GM12801 (cell line): Measurements from ENCODE around the gene MAP7.

ENCODE experiments used
- CTCF ChIP-seq: IDR thresholded peaks from one replicate; pipeline ENCODE4 v1.5.1; 2011; ENCODE audit warnings: control low read depth; ENCODE audit not compliant: insufficient read length; ENCODE audit errors: extremely low read depth

Gene MAP7

DNA sequence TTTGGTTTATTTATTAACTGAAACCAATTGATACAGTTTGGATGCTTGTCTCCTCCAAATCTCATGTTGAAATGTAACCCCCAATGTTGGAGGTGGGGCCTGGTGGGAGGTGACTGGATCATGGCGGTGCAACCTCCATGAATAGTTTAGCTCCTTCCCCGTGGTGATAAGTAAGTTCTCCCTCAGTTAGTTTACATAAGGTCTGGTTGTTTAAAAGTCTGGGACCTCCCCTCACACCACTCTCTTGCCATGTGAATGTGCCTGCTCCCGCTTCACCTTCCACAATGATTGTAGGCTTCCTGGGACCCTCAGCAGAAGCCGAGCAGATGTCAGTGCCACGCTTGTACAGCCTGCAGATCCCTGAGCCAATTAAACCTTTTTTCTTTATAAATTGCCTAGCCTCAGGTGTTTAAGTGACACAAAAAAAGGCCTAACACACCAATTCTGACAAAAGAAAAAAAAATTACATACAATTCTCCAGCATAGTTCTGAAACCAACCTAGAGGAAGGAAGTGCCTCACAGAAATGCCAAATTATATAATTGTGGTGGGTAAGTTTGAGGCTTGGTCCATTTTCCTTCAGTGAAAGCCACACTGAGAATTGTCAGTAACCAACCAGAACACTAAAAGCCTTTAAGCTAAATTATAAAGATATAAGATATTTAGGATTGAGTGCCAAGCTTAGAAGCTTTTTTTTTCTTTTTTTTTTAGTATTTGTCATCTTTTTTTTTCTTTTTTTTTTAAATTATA is 15.0 kb downstream of the MAP7 start:
- no peak for TF ChIP-seq CTCF

GRCh38 chr6:136534268-136534667 is 16.0 kb downstream of the MAP7 start:
- TF ChIP-seq CTCF: no peak

DNA sequence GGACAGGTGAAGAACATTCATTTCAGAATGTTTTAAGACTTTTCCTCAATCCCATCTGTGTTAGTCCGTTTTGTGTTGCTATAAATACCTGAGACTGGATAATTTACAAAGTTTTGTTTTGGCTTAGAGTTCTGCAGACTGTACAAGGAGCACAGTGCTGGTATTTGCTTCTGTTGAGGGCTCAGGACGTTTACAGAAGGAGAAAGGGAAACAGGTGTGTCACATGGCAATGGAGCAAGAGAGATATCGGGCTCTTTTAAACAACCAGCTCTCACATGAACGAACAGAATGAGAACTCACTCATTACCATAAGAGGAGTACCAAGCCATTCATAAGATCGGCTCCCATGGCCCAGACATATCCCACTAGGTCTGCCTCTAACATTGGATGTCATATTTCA is 16.7 kb downstream of the MAP7 start:
- TF ChIP-seq CTCF: no peak

DNA sequence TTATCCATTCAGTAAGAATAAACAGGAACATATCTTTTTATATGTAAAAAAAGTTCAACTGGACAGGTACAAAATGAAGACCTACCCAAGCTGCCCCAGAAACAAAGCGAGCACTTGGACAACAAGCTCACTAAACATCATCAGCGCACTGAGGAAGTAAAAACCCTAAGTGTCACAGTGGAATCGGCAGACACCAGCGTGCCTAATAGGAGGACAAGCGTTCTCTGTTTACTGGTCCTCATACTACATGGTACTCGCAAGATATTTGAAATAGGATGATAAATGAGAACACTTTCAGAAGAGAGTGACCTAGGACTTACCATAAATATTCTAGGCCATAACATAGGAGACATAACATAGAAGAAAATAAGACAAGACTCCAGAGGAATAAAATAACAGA is 18.2 kb downstream of the MAP7 start:
- TF ChIP-seq CTCF: no peak

DNA sequence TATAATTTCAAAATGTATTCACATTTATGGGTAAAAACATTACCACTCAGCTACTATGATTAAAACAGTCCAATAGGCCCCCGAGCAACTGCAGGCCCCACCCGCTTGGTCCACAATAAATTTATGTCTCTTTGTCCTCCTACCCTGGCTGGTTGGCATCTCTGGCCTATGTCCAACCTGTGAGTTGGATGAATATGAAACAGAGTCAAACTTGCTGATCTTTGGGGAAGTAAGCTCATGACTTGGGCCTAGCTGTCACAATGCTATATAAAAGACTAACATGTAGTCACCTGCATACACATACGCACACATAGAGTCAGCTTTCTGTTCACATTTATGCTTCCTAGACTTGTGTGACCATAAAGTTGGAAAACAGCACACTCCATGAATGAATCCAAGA is 20.5 kb downstream of the MAP7 start:
- TF ChIP-seq CTCF: no peak

DNA sequence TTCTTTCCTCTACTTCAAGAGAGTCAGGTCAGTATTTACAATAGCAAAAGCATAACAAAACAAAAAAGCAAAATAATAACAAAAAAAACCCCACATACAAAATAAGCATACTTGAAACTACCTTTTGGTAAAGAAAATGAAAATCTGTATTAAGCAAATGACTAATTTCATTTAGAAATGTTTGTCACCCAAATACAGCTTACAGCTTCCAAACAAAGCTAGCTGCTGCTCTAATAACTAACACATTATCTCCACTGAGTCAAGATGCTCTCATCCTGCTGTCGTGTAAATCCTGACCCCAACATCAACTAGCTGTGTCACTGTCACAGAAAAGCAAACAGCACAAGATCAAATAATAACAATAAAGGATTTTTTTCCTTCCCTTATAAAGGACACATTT is 21.7 kb downstream of the MAP7 start:
- TF ChIP-seq CTCF: no peak

DNA sequence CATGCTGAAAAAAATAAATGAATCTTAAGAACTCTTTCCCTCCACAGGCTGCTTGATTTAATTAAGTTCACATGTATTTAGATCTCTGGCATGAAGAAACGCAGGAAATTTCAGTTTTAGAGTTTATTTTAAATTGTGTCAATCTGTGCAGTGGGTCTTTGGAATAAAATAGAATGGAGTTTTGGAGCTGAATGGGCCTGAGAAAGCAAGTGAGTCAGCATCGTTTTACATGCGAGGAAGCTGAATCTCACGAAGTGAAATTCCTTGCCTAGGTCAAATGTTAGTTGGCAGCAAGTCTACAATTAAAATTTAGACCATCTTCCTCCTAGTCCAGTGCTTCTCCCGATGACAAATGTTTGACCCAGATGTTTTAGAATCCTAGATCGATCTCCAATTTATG is 22.4 kb downstream of the MAP7 start:
- no peak for TF ChIP-seq CTCF
